Measurements from ENCODE around the gene GPX6. TPM values are rescaled to one million over a fixed set of nuclear protein-coding genes. Genes with fewer than 3 reads are reported as not detected.

The GPX6 gene
- total and polyA plus RNA-seq, 10 of the 15 experiments (the other 5 are each of a cell fraction or from before 2014, with no cell fraction given), result not detected

- TF ChIP-seq ZNF592 (IDR thresholded peaks at IDR 0.05), result no peak
These were observed 47.5 kb downstream of the GPX6 start (continued) for GRCh38 chr6:28468056-28468455.

GRCh38 chr6:28462401-28462800, 53.2 kb downstream of the GPX6 start:
- H2AFZ ChIP-seq (ENCODE audit: control insufficient read depth, low read depth, low read length), result no peak overlapping the region
- no peaks in the 10 kb centered on the region for H3K79me2 ChIP-seq (ENCODE audit: control insufficient read depth, insufficient read depth, low read length)
- DNase-seq (ENCODE audit: low read depth, low spot score), result no peak
- no peaks in the 10 kb centered on the region for H3K36me3 ChIP-seq (ENCODE audit: control insufficient read depth in 2 of 2, insufficient read depth in 2 of 2, low read length in 1 of 2)
- TF ChIP-seq POLR2AphosphoS2 (IDR thresholded peaks at IDR 0.05; ENCODE audit: low read depth, low read length), result no peak
- TF ChIP-seq PML (IDR thresholded peaks at IDR 0.05; ENCODE audit: low read length), result no peak
- TF ChIP-seq, protein P1, sequence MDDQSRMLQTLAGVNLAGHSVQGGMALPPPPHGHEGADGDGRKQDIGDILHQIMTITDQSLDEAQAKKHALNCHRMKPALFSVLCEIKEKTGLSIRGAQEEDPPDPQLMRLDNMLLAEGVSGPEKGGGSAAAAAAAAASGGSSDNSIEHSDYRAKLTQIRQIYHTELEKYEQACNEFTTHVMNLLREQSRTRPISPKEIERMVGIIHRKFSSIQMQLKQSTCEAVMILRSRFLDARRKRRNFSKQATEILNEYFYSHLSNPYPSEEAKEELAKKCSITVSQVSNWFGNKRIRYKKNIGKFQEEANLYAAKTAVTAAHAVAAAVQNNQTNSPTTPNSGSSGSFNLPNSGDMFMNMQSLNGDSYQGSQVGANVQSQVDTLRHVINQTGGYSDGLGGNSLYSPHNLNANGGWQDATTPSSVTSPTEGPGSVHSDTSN (IDR thresholded peaks at IDR 0.05; ENCODE audit: insufficient replicate concordance, low read depth, low read length), result no peak
- POLR2A ChIA-PET, result no interaction called here
- RAD21 ChIA-PET (ENCODE audit: unreplicated experiment), result no interaction called here
- no peaks in the 10 kb centered on the region for H4K20me1 ChIP-seq (ENCODE audit: control insufficient read depth, insufficient read depth)
- FAIRE-seq, result no peak
- intact Hi-C loops (cut with micrococcal nuclease; ENCODE audit: unreplicated experiment) (no loop called here), in situ Hi-C loops (cut with MboI) (no loop called here)
- H3K4me2 ChIP-seq (ENCODE audit: control insufficient read depth, insufficient read depth), result no peak overlapping the region
- ATAC-seq, result no peak
- WGBS (ENCODE audit: insufficient coverage, insufficient replicate concordance, low lambda C conversion rate, missing lambda C conversion rate), result 69% methylated on average over 2 of the region's 2 CpGs
- BruUV-seq (replicated peaks), result no TSS peak
- CTCF ChIA-PET, result no interaction called here
- no peaks in the 10 kb centered on the region for H3K9me3 ChIP-seq (replicated peaks; ENCODE audit: control insufficient read depth, insufficient read depth, low read length)
- H3K9ac ChIP-seq (ENCODE audit: control insufficient read depth, insufficient read depth, low read length), result no peak overlapping the region
- H3K4me3 ChIP-seq, result no peak overlapping the region
- H3K4me1 ChIP-seq (ENCODE audit: control insufficient read depth, insufficient read depth, low read length), result no peaks in the 10 kb centered on the region
- no peak overlapping the region for H3K27ac ChIP-seq (ENCODE audit: control insufficient read depth, insufficient read depth)
- SMC1A ChIA-PET (ENCODE audit: uncharacterized antibody, unreplicated experiment), result no interaction called here
- peaks cover 0 to 2% of the 10 kb centered on the region in 2 experiments; a peak in 3 of 4 replicates for H3K27me3 ChIP-seq (replicated peaks in 1 of 2; ENCODE audit: control insufficient read depth in 2 of 2, insufficient read depth in 2 of 2, low read length in 1 of 2)

Data from GM12878 (cell line).